HUES6 (cell line): ENCODE results near the gene TEK.

Experiments used
- H3K27ac ChIP-seq: 2 replicates; pipeline ENCODE4 v1.7.0; 2013; ENCODE audit warnings: low read depth, mild to moderate bottlenecking, low read length, inconsistent platforms
- H3K27me3 ChIP-seq: 2 replicates; pipeline ENCODE4 v1.6.1; 2013; ENCODE audit warnings: low read length; ENCODE audit not compliant: control insufficient read depth, insufficient read depth
- H3K36me3 ChIP-seq: 2 replicates; pipeline ENCODE4 v1.6.1; 2013; ENCODE audit warnings: low read length; ENCODE audit not compliant: control insufficient read depth, insufficient read depth
- H3K4me1 ChIP-seq: 2 replicates; pipeline ENCODE4 v1.6.1; 2013; ENCODE audit warnings: low read length; ENCODE audit not compliant: control insufficient read depth, insufficient read depth
- H3K4me3 ChIP-seq: 2 replicates; pipeline ENCODE4 v1.5.1; 2013; ENCODE audit warnings: low read depth, low read length
- H3K9ac ChIP-seq: one replicate; pipeline ENCODE4 v1.6.1; 2013; ENCODE audit warnings: mild to moderate bottlenecking, low read length
- H3K9me3 ChIP-seq: 2 replicates; pipeline ENCODE4 v1.6.1; 2013; ENCODE audit warnings: low read depth, low read length; ENCODE audit not compliant: control insufficient read depth, insufficient read depth

Gene TEK

DNA sequence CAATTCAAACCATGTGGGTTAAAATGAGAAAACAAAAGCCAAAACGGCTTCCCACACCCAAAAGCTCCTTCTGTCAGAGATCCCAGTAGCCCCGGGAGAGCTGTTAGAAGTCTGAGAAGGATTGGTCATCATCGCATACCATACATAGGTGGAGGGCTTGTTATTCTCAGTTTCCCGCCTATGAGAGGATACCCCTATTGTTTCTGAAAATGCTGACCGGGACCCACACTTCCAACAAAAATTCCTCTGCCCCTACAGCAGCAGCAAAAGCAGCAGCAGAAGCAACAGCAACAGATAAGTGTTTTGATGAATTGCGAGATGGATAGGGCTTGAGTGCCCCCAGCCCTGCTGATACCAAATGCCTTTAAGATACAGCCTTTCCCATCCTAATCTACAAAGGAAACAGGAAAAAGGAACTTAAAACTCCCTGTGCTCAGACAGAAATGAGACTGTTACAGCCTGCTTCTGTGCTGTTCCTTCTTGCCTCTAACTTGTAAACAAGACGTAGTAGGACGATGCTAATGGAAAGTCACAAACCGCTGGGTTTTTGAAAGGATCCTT is at the start of gene TEK:
Gene TEK, plus strand, starts transcription at position 245 of the 561 bp plus-strand sequence. CDS start 366 bp downstream, outside the sequence.
- peak within 1 kb of the TSS; percentile 22; the same call in 1 of the 2 replicates for H3K27ac ChIP-seq
- H3K27me3 ChIP-seq = no peaks in the 10 kb centered on the region
- no peaks in the 10 kb centered on the region for H3K9me3 ChIP-seq
- H3K4me3 ChIP-seq = peak within 1 kb of the TSS; percentile 52
- H3K9ac ChIP-seq = peak within 1 kb of the TSS; percentile 49
- H3K4me1 ChIP-seq = peaks cover 14% of the 10 kb centered on the region
- no peaks in the 10 kb centered on the region for H3K36me3 ChIP-seq

DNA sequence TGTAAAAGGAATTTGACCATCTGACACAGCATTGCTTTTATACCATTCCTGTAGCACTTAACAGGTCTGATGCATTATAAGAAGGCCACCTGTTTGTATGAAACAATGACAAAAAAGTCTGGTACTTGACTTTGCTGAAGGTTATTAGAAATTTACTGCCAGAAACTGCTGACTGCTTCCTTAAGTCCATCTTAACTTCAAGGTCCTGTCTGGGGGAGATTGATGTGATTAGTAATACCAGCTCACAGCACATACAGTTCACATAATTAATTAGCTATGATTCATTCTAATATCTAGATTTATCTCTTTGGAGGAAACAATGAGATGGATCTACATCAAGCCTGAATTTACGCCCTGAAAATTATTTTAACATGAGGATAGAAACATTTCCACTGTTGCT is 49.6 kb upstream of the TEK start:
- Histone ChIP-seq H3K36me3 (no peaks in the 10 kb centered on the region; the same call in 1 of the 2 replicates), H3K27me3 (no peaks in the 10 kb centered on the region), H3K9ac (no peak overlapping the region), H3K4me3 (no peak overlapping the region), H3K4me1 (no peaks in the 10 kb centered on the region), H3K9me3 (no peaks in the 10 kb centered on the region), H3K27ac (no peak overlapping the region)

GRCh38 chr9:27059907-27060306 is 49.1 kb upstream of the TEK start:
- no peaks in the 10 kb centered on the region for H3K27me3 ChIP-seq
- no peak overlapping the region for H3K27ac ChIP-seq
- H3K36me3 ChIP-seq = no peaks in the 10 kb centered on the region; the same call in 1 of the 2 replicates
- no peak overlapping the region for H3K9ac ChIP-seq
- no peaks in the 10 kb centered on the region for H3K9me3 ChIP-seq
- no peaks in the 10 kb centered on the region for H3K4me1 ChIP-seq
- H3K4me3 ChIP-seq = no peak overlapping the region

DNA sequence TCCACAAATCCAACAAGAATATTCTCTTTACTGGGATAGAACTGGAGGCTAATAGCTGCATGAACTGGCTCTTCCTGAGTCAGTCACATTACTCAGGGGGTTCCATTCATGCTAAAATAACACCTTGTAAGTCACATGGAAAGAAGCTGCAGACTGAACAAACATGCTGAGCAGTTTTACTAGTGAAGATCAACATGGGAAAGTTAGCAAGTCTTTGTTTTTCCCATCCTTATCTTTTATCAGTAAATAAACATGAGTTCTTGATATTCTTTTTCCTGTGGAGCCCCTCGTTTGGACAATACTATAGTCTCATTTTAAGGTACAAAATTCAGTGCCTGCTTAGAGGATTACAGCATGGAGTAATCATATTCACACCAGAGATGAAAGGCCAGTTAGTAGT is 43.7 kb upstream of the TEK start:
- H3K4me3 ChIP-seq = no peak overlapping the region
- H3K27me3 ChIP-seq = no peaks in the 10 kb centered on the region
- no peaks in the 10 kb centered on the region for H3K4me1 ChIP-seq
- H3K9me3 ChIP-seq = no peaks in the 10 kb centered on the region
- no peaks in the 10 kb centered on the region for H3K36me3 ChIP-seq
- H3K27ac ChIP-seq = no peak overlapping the region
- H3K9ac ChIP-seq = no peak overlapping the region

DNA sequence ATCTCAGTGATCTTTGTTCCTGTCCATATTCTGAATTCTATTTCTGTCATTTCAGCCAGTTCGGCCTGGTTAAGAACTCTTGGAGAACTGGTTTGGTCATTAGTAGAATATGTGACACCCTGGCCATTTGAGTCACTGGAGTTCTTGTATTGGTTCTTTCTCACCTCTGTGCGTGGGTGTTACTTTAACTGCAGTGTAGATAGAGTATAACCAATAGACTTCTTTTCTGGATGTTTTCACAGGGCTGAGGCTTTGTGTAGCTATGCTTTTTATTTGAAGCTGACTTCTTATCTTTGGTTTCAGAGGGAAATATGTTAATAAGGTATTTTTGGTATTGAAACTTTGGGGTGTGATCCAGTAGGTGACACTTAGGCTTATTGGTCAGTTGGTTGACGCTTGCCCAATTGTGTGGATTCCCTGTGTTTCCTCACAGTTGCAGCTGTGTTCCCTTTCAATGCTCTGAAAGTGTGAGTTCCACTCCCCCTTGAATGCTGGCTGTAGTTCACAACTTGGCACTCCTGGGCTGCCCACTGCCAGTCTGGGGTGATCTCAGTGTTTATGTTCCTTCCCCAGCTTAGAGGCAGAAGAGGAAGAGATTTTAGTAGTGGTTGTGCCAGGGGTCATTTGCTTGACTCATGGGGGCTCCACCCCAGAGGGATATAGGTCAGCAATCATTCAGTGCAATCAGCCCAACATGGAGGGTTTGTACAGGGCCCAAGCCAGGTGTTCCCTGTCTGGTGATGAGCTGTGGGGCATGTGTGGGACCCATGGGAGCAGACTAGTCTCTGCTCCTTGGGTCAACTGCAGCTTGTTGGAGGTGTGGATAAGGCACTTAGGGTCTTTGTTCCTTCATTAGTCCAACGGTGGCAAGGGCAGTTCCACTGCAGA is 34.9 kb upstream of the TEK start:
- Histone ChIP-seq H3K9me3 (no peaks in the 10 kb centered on the region), H3K9ac (no peak overlapping the region), H3K4me1 (no peaks in the 10 kb centered on the region), H3K4me3 (no peak overlapping the region), H3K36me3 (no peaks in the 10 kb centered on the region), H3K27ac (no peak overlapping the region), H3K27me3 (no peaks in the 10 kb centered on the region)

GRCh38 chr9:27078685-27079084 is 30.3 kb upstream of the TEK start:
- H3K36me3 ChIP-seq = no peaks in the 10 kb centered on the region
- no peaks in the 10 kb centered on the region for H3K27me3 ChIP-seq
- H3K27ac ChIP-seq = no peak overlapping the region
- H3K9ac ChIP-seq = no peak overlapping the region
- H3K9me3 ChIP-seq = no peaks in the 10 kb centered on the region
- H3K4me1 ChIP-seq = no peaks in the 10 kb centered on the region
- no peak overlapping the region for H3K4me3 ChIP-seq

DNA sequence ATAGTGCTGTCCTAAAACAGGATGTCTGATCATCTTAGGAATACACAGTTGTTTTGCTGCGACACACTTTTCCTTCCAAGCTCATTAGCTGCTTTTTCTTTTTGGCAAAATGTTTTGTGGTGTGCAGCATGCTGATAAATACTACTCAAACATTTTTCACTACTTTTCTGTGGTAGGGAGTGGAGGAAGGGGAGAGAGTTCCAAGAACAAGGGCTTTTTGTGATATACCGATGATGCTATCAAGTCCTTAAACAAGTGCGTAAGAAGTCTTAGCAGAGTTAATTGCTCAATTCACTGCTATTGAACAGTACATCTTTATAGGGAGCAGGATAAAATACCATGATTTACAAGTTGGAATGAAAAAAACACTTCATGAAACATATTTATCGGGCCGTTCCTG is 23.6 kb upstream of the TEK start:
- H3K4me1 ChIP-seq = no peaks in the 10 kb centered on the region
- no peaks in the 10 kb centered on the region for H3K36me3 ChIP-seq
- no peak overlapping the region for H3K4me3 ChIP-seq
- no peaks in the 10 kb centered on the region for H3K27me3 ChIP-seq
- no peak overlapping the region for H3K9ac ChIP-seq
- no peaks in the 10 kb centered on the region for H3K9me3 ChIP-seq
- H3K27ac ChIP-seq = no peak overlapping the region

DNA sequence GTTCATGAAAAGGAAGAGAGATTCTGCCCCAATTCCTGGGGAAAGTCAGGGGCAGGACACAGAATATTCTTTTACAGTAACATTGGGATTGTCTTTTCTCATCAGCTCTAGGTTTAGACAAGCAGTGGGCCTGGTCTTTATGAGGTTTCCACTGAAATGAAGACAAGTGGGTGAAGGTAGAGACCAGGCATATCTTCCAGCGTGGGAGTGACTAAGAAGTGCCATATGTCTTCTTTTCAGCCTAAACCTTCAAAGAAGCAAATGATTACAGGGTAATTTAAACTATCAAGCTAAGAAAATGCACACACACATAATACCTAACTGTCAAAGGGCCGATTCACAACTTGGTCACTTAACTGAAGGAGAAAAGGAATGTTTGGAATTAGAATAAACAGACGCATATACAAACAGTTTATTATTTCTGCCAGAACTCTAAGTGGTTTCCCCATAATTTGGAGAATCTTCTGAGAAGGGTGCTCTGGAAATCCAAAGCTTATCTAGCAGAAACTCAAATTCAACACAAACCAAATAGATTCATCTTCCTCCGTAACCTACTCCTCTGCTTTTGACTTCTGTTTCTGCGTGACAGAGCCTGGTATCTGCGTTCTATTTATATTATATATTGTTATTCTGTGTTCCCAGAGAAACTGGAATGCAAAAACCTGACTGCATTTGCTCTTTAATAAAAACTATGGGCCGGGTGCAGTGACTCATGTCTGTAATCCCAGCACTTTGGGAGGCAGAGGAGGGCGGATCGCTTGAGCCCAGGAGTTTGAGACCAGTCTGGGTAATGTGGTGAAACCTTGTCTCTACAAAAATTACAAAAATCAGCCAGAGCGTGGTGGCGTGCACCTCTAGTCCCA is 22.0 kb upstream of the TEK start:
- Histone ChIP-seq H3K27me3 (no peaks in the 10 kb centered on the region), H3K9me3 (peaks cover 4% of the 10 kb centered on the region; the same call in 1 of the 2 replicates), H3K9ac (no peak overlapping the region), H3K36me3 (no peaks in the 10 kb centered on the region), H3K4me1 (no peaks in the 10 kb centered on the region), H3K4me3 (no peak overlapping the region), H3K27ac (no peak overlapping the region)

- Histone ChIP-seq H3K9me3 (peaks cover 4% of the 10 kb centered on the region), H3K27ac (no peak overlapping the region), H3K27me3 (no peaks in the 10 kb centered on the region), H3K36me3 (no peaks in the 10 kb centered on the region), H3K4me3 (no peak overlapping the region), H3K4me1 (no peaks in the 10 kb centered on the region), H3K9ac (no peak overlapping the region)
Measured at GRCh38 chr9:27088981-27089380, 20.0 kb upstream of the TEK start.

- Histone ChIP-seq H3K36me3 (no peaks in the 10 kb centered on the region), H3K9me3 (peaks cover 4% of the 10 kb centered on the region), H3K4me3 (no peak overlapping the region), H3K4me1 (no peaks in the 10 kb centered on the region), H3K9ac (no peak overlapping the region), H3K27ac (no peak overlapping the region), H3K27me3 (no peaks in the 10 kb centered on the region)
Measured at GRCh38 chr9:27089706-27090105, 19.3 kb upstream of the TEK start.

DNA sequence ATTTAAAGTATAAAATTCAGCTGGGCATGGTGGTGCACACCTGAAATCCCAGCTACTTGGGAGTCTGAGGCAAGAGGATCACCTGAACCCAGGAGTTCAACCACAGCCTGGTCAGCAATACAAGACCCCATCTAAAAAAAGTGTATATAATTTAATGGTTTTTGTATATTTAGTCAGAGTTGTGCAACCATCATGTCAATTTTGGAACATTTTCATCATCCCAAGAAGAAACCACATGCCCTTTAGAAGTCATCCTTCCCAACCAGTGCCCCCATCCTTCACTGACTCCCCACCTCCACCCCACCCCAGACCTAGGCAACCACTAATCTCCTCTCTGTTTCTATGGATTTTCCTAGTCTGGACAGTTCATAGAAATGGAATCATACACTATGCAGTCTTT is 18.8 kb upstream of the TEK start:
- H3K4me3 ChIP-seq = no peak overlapping the region
- H3K36me3 ChIP-seq = no peaks in the 10 kb centered on the region
- H3K9me3 ChIP-seq = peaks cover 4% of the 10 kb centered on the region
- no peaks in the 10 kb centered on the region for H3K27me3 ChIP-seq
- no peak overlapping the region for H3K27ac ChIP-seq
- no peaks in the 10 kb centered on the region for H3K4me1 ChIP-seq
- H3K9ac ChIP-seq = no peak overlapping the region
